Body of pancreas (tissue), 4 donors: ENCODE data around the gene PASK. TPM values are rescaled to one million over a fixed set of nuclear protein-coding genes. Genes with fewer than 3 reads are reported as not detected.

Experiments used
- ATAC-seq: fragments of 150-250 bp; one replicate; pipeline ENCODE4 v1.9.1; 2016
- DNase-seq, 4 donors: peaks; one replicate each; pipeline ENCODE4 v3.0.0-alpha.2; 2019
- H3K27ac ChIP-seq, 4 donors: fragments of 200-600 bp; sonication (generic); 1 replicate in 3 of 4; 2 replicates in 1 of 4; pipeline versions ENCODE4 v1.5.1 to v1.6.1; 2016 to 2019; ENCODE audit warnings: mild to moderate bottlenecking in 1 of 4, mixed read lengths in 1 of 4, moderate library complexity in 1 of 4
- H3K27me3 ChIP-seq, 2 donors: fragments of 200-600 bp; sonication (generic); one replicate each; pipeline ENCODE4 v1.6.0; 2016; ENCODE audit warnings: mild to moderate bottlenecking in 1 of 2
- H3K36me3 ChIP-seq, 2 donors: fragments of 200-600 bp; sonication (generic); replicated peaks in 1 of 2; 2 replicates each; pipeline ENCODE4 v1.5.1; 2016; ENCODE audit warnings: low read depth in 2 of 2; ENCODE audit not compliant: insufficient read depth in 1 of 2
- H3K4me1 ChIP-seq: fragments of 200-600 bp; sonication (generic); one replicate; pipeline ENCODE4 v1.6.0; 2016
- H3K4me3 ChIP-seq, 2 donors: fragments of 200-600 bp; sonication (generic); 1 replicate in 1 of 2; 2 replicates in 1 of 2; pipeline ENCODE4 v1.5.1; 2016 to 2019
- H3K9me3 ChIP-seq, 3 donors: fragments of 200-600 bp; sonication (generic); 1 replicate in 2 of 3; 2 replicates in 1 of 3; pipeline ENCODE4 v1.5.1; 2016
- CTCF ChIP-seq, 7 experiments: fragments of 450-650 bp in 4 of 7; fragments of 200-600 bp in 3 of 7; sonication (generic) in 3 of 7; IDR thresholded peaks; one replicate each; pipeline ENCODE4 v1.5.1; 2016 to 2019; ENCODE audit warnings: antibody characterized with exemption in 7 of 7
- POLR2A ChIP-seq, 3 donors: fragments of 450-650 bp; IDR thresholded peaks; one replicate each; pipeline ENCODE4 v1.6.1; 2016; ENCODE audit warnings: antibody characterized with exemption in 3 of 3, mild to moderate bottlenecking in 2 of 3
- WGBS, 2 donors: methylation state at CpG; one replicate each; pipeline ENCODE4 v1.1.5; 2017; 5-methylcytosine and 5-hydroxymethylcytosine counted together
- intact Hi-C: fragments of 100-400 bp; cut with DNase I; formaldehyde crosslinking; loops from one replicate; pipeline ENCODE4 v1.15.1; 2023
- total RNA-seq, 2 donors: library from RNA; depleted of rRNA; stranded (reverse); fragments of >200 nt; gene quantifications; one replicate each; pipeline ENCODE4 v1.1.0, GENCODE V29; 2016

PASK gene
- total RNA-seq, 2 donors from 2014 or later, result 7.5 to 15.8 TPM

- TF ChIP-seq POLR2A (IDR thresholded peaks at IDR 0.05) (no peak), CTCF (IDR thresholded peaks at IDR 0.05) (no peak)
- no peaks in the 10 kb centered on the region for H3K27me3 ChIP-seq
- H3K27ac ChIP-seq, result no peak overlapping the region
- H3K9me3 ChIP-seq, result no peaks in the 10 kb centered on the region
- intact Hi-C loops, result no loop called here
- no peak overlapping the region for H3K4me3 ChIP-seq
- DNase-seq (no peak), ATAC-seq (no peak)
- no peaks in the 10 kb centered on the region for H3K36me3 ChIP-seq
- WGBS, 2 donors, result 73 to 74% methylated on average over 7 to 9 of the region's 9 CpGs
- no peaks in the 10 kb centered on the region for H3K4me1 ChIP-seq
Observed at GRCh38 chr2:241194811-241195210, 45.5 kb upstream of the PASK start.

- ATAC-seq (no peak), DNase-seq (no peak)
- intact Hi-C loops, result no loop called here
- Histone ChIP-seq H3K27me3 (no peaks in the 10 kb centered on the region), H3K4me3 (no peak overlapping the region), H3K27ac (no peak overlapping the region), H3K4me1 (no peaks in the 10 kb centered on the region), H3K36me3 (no peaks in the 10 kb centered on the region), H3K9me3 (no peaks in the 10 kb centered on the region)
- 80 to 81% methylated on average over 7 to 8 of the region's 8 CpGs for WGBS, 2 donors
- TF ChIP-seq CTCF (IDR thresholded peaks at IDR 0.05) (no peak), POLR2A (IDR thresholded peaks at IDR 0.05) (no peak)
Observed at GRCh38 chr2:241193271-241193670, 44.0 kb upstream of the PASK start.

GRCh38 chr2:241191081-241191480, 41.8 kb upstream of the PASK start:
- intact Hi-C loops, result no loop called here
- no peak for TF ChIP-seq CTCF (IDR thresholded peaks at IDR 0.05)
- Histone ChIP-seq H3K4me3 (no peak overlapping the region), H3K4me1 (no peaks in the 10 kb centered on the region), H3K36me3 (no peaks in the 10 kb centered on the region), H3K9me3 (no peaks in the 10 kb centered on the region), H3K27me3 (no peaks in the 10 kb centered on the region), H3K27ac (no peak overlapping the region)
- DNase-seq, result no peak
- no peak for ATAC-seq
- WGBS, 2 donors, result 69 to 89% methylated on average over 2 to 14 of the region's 14 CpGs

GRCh38 chr2:241190291-241190981, 41.2 kb upstream of the PASK start:
- 81% methylated on average over 15 of the region's 19 CpGs; no CpG with 5 or more reads in 1 of the 2 donors for WGBS, 2 donors
- H3K9me3 ChIP-seq, result no peaks in the 10 kb centered on the region
- intact Hi-C loops, result no loop called here
- DNase-seq (no peak), ATAC-seq (no peak)
- no peaks in the 10 kb centered on the region for H3K36me3 ChIP-seq
- no peak overlapping the region for H3K27ac ChIP-seq
- no peak for TF ChIP-seq CTCF (IDR thresholded peaks at IDR 0.05)
- no peak for TF ChIP-seq POLR2A (IDR thresholded peaks at IDR 0.05)
- no peak overlapping the region for H3K4me3 ChIP-seq
- no peaks in the 10 kb centered on the region for H3K27me3 ChIP-seq
- no peaks in the 10 kb centered on the region for H3K4me1 ChIP-seq

- TF ChIP-seq POLR2A (IDR thresholded peaks at IDR 0.05), result no peak
- TF ChIP-seq CTCF (IDR thresholded peaks at IDR 0.05), result no peak
- H3K27ac ChIP-seq, result no peak overlapping the region
- H3K27me3 ChIP-seq, result no peaks in the 10 kb centered on the region
- no peaks in the 10 kb centered on the region for H3K36me3 ChIP-seq
- intact Hi-C loops, result no loop called here
- ATAC-seq (no peak), DNase-seq (no peak)
- WGBS, 2 donors, result 75 to 82% methylated on average over 11 to 14 of the region's 15 CpGs
- H3K4me3 ChIP-seq, result no peak overlapping the region
- no peaks in the 10 kb centered on the region for H3K9me3 ChIP-seq
- H3K4me1 ChIP-seq, result no peaks in the 10 kb centered on the region
Observed at GRCh38 chr2:241189856-241190201, 40.6 kb upstream of the PASK start.
